Measurements from ENCODE around the gene GABBR2.

The GABBR2 gene

DNA sequence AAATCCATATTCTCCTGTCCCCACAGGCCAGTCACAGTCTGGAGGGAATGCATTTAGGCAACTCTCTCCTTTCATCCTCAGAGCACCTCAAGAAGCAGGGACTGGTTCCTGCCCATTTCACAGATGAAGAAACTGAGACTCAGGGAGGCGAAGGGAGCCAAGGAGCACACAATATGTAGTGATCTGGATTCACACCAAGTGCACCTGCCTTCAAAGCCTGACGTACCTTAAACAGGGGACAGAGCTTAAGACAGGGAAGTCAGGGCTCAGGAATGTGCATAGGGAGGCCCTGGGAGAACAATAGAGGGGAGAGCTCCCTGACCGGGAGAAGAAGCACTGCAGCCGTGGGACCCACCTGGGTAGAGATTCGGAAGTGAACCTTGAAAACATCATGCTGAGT lies 83.0 kb downstream of the GABBR2 start:
- no peak for DNase-seq

GRCh38 chr9:98619788-98620187 lies 88.9 kb downstream of the GABBR2 start:
- DNase-seq = no peak

DNA sequence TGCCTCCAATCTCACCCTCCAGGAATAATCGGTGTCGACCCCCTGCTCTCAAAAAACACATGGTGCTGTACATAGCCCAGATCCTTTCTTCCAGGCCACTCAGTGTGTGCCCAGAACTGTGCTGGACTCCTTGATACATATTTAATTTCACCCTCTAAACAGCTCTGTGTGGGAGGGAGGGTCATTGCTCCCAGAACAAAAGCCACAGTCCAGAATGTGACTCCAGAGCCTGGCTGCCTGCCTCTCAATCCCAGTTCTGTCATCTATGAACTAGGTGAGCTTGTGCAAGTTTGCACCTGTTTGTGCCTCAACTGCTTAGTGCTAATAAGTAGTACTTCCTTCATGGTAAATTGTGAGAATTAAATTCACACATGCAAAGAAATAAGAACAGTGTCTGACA lies 93.1 kb downstream of the GABBR2 start:
- no peak for DNase-seq

- DNase-seq = no peak
These were observed 93.8 kb downstream of the GABBR2 start for GRCh38 chr9:98614941-98615340.

DNA sequence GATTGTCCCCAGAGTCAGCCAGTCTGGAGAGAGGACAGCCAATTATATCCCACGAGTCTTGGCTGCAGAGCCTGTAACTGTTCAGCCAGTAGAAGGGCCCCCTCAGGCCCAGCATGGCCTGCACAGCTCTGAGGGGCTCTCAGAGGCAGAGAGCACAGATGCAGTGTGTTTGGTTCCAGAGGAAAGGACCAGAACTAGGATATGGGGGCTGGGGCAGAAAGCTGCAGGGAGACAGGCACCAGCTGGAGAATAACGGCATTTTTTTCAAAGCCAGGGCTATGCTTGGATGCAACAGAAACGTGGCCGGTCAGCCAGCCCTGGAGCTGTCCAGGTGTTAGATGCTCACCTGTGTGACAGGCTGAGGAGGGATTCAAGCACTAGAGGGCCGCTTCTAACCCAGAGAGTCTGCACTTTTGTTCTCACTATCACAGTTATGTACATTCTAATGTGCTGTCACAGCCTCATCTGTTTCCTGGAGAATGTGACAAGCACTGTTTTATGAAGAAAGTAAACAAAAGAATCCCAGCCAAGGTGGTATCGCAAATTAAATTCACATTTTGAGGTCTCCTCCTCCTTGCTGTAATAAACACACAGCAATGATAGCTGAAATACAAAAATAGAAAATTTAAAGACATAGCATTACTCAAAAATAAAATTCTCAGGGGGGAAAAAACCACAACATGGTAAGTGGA lies 96.5 kb downstream of the GABBR2 start:
- no peak for DNase-seq

GRCh38 chr9:98611319-98611718 lies 97.4 kb downstream of the GABBR2 start:
- no peak for DNase-seq

- no peak for DNase-seq
These were observed 98.0 kb downstream of the GABBR2 start for GRCh38 chr9:98610711-98611110.

- DNase-seq = no peak
These were observed 98.5 kb downstream of the GABBR2 start for GRCh38 chr9:98610211-98610610.

DNA sequence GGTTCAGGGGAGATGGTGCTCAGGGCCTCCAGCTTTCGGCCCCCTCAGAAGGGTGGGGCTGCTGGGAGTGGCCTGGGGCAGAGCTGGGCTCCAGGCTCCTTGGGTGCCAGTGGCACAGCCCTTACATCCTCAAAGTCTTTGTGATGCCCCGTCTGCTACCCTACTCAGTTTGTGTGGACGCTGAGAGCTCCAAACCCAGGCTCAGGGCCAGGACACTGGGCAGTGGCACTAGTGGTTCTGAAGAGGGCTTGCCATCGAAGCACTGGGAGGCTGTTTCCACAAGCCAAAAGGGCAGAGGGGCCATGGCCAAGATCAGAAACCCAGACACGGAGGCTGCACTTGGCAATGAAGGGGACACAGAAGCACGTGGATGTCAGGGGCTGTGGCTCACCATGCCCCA lies 99.1 kb downstream of the GABBR2 start:
- no peak for DNase-seq

GRCh38 chr9:98607787-98608186 lies 100.9 kb downstream of the GABBR2 start:
- no peak for DNase-seq

- no peak for DNase-seq
These were observed 101.6 kb downstream of the GABBR2 start for GRCh38 chr9:98607152-98607551.

- DNase-seq = no peak
These were observed 102.0 kb downstream of the GABBR2 start for GRCh38 chr9:98606730-98607129.

DNA sequence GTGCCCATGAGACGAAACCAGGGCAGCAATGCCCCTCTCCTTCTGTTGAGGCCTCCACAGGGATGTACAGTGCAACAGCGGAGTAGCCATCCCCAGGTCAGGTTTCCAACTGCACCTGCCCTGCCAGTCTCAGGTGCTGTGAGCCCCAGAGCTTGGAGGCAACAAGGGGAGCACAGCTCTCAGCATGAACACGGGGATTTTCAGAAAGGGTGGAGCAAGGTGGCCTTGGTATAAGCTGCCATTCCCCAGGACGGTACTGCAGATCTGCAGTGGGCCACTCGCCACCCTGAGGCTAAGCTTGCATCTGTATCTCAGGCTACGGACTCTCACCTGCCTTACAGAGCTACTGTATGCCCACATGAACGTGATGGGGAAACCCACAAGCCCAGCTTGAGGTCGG lies 103.6 kb downstream of the GABBR2 start:
- no peak for DNase-seq

DNA sequence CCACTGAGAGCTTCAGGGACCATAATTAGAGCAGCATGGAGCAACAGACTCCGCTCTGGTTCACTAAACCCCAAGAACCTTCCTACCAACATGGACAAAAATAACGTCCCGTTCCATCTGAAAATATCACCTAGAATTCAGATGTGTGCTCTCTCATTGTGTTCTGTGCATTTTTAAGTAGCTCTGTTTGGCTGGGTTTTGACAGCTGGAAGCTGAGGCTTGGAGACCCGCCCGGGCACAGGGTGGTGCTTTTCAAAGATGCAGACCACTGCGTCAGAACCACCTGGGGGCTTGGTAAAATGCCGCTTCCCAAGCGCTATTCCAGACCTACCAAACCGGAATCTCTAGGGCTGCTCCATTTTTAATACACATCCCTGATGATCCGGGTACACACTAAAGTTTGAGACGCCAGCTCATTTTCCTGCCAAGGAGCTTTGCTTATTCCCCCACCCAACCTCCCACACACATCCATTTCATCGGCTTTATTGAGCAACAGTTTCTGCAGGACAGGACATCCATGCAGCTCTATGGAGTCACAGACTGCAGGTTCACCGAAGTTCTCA lies 104.8 kb downstream of the GABBR2 start:
- no peak for DNase-seq

GRCh38 chr9:98602839-98603500 lies 105.8 kb downstream of the GABBR2 start:
- no peak for DNase-seq

- no peak for DNase-seq
These were observed 108.1 kb downstream of the GABBR2 start for GRCh38 chr9:98600631-98601030.

DNA sequence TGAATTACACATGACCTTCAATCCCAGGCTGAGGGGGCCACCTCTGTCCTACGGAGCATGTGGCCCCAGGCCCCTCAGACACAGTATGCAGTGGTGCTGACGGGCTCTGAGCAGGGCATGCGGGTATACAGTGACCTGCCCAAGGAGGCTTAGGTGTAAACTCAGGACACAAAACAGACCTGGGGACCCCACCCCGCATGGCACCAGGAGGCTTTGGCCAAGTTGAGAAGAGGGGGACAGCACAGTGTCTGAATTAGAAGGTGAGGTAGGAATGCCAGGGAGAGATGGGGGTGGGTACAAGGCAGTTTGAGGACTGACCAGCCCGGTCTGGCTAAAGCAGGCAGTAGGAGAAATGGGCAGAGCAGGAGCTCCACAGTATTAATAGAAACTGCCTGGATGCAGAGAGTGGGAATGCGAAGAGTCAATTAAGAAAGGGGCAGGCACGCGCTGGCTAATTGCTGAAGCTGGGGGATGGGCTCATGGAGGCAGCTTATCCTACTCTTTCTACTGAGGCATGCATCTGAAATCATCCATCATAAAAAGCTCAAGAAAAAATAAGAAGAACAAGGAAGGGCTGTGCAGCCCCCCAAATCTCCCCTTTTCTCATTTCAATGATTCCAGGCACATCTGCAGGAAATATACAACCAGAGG lies 109.0 kb downstream of the GABBR2 start:
- DNase-seq = no peak

GRCh38 chr9:98598861-98599260 lies 109.9 kb downstream of the GABBR2 start:
- DNase-seq = no peak

DNA sequence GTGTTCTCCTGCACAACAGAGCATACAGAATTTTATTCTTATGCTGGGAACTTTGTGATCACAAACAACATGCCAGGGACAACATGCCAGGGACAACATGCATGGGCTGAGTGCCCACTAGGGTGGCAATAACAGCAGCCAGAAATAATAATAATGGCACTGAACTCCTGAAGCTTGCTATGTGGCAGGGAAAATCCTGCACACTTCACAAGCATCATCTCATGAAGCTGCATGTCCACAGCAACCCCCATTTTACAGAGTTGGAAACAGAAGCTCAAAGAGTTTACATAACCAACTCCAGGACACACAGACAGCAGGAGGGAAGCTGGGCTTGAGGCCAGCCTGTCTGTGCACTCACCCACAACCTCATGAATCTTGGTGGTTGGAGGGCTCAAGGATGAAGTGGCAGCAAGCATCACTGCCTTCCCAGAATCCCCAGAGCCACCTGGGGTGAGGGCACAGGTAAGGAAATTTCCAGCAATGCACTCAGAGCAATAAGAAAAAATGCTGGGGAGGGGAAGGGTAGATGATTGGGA lies 111.4 kb downstream of the GABBR2 start:
- no peak for DNase-seq

DNA sequence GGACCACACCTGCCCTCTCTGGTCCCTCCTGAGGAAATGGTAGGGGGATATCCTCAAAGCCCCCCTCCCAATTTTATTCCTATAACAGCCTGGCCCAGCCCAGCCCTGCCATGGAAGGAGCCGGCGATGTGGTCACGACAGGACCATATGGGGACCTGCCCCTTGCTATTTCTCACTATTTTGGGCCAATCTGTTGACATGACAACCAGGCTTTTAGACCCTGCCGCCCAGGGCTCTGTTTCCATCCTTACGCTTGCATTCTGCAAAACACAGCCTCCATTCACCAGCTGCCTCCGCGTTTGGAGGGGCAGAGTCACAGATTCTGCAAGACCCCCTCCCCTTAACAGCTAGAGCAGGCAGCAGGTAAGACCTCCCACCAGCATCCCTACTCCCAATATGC lies 112.2 kb downstream of the GABBR2 start:
- no peak for DNase-seq

DNA sequence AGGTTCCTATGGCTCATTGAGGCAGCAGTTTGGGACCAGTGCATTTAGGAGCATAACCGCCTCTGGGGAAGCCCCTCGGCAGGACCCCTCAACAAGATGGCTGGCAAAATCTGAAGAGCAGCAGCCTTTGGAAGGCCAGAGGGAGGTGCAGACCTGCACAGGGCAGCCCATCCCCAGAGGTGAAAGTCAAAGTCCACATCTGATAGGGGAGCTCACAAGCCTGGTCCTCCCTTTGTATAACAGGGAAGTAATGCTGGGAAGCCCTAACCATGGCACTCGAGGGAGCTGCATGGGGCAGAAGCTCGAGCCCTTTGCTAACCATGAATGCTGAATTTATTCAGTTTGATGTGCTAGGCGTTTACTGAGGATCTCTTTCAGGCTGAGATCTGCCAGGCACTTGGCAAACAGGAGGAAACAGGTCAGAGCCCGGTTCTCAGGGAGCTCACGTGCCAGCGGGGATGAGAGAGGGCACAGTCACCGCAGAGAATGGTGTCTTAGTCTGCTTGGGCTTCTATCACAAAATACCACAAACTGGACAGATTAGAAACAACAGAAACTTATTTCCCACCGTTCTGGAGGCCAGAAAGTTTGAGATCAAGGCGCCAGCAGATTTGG lies 114.1 kb downstream of the GABBR2 start:
- no peak for DNase-seq

DNA sequence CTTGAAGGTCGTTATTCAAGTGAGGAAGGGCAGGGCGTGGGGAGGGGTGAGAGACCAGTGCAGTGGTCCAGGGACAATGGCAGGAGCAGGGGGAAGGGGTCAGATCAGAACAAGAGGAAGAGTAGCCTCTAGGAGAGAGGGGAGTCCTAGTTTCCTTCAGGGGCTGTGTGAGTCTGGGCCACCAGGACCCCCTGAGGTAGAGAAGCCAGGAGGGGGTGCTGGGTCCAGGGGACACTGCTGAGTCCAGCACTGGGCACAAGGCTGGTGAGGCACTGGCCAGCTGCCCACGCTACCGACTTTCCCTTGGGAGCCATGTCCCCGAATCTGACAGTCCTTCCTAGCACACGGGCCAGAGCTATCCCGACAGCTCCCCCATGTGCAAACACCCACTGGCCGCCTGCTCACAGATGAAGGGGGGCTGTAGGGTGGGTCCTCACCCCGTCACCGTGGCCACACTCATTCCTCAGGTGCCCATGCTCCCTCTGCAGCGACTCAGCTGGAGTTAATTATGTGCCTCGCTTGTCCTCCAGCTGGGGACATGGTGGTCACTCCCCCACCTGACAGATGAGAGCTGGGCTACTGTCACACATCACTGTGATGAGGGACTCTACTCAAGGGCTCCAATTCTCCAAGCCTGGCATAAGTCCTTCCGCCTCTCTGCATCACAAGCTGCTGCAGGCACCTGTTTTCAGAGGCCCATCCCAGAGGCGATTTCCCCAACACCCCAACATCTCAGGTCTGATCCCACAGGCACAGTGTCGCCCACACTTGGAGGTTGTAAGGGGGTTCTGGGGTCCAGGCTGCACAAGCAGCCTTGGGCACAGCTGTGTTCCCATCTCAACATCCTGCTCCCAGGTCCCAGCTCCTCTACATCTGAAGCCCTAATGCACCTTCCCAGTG lies 115.1 kb downstream of the GABBR2 start:
- no peak for DNase-seq

Measured in inflammatory macrophage (primary cell).